HG03432 (cell line): ENCODE measurements around the gene RTP3.
"Not testable (repeated sequence)": the region's sequence is repeated elsewhere in the genome, so short reads cannot be mapped to it uniquely, and the experiment has no call there.

ENCODE experiments used
- ATAC-seq: cut with Tn5 transposase; IDR thresholded peaks from one replicate; pipeline ENCODE4 v1.9.1; 2021; ENCODE audit warnings: mild to moderate bottlenecking, moderate library complexity; ENCODE audit not compliant: unreplicated experiment

Gene RTP3

GRCh38 chr3:46544771-46545503 lies 47.2 kb downstream of the RTP3 start:
- ATAC-seq, result no peak

DNA sequence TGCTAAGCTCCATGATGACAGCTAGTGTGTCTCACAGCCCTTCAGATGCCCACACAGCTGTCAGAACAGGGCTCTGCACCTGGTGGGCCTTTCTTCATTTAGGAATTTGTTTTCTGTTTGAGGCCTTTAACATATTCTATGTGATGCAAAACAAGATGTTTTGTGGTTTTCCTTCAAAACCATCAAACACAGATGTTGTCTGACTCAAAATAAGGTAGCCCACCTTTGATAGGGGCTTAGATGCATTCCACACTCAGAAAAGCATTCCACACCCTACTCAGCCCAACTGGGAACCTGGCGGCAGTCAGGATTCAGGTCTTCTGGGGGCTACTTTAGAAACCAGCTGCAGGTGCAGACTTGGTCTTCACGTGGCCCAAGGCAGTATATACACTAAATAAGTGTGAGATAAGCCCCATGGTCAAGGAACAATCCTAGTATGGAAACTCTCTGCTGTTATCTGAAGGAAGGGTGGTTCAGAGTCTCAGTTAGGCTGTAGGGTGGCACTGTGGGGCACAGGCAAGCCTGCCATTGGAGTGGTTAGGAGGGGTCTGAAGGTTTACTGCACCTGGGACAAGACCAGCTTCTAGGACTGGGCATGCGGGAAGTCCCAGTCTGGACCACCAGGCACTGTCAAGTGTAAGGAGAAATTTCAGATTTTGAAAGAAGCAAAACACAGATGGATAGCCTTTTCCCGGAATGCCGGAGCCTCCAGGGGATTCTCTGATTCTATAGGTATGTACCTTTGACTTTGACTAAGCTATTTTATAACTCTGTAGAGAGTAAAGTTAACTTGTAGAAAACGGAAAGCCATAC lies 48.2 kb downstream of the RTP3 start:
- no peak for ATAC-seq

GRCh38 chr3:46546896-46547440 lies 49.2 kb downstream of the RTP3 start:
- ATAC-seq, result no peak

- not testable (repeated sequence) for ATAC-seq
Observed at GRCh38 chr3:46548611-46549010, 50.8 kb downstream of the RTP3 start.

GRCh38 chr3:46549408-46549904 lies 51.7 kb downstream of the RTP3 start:
- no peak for ATAC-seq

DNA sequence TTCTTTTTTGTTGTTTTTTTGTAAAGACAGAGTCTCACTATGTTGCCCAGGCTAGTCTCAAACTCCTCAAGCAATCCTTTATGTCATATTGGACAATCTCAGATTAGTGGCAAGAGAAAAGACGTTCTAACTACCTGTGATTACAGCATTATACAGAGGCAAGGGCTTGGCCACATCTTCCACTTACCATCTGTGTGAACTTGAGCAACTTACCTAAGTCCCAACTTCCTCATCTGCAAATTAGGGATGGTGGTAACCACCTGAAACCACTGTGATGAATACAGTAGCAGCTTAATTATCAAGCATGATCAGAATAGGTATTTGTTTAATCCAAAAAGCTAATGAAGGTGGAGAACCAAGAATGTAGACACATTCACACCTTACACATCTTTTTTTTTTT lies 52.2 kb downstream of the RTP3 start:
- ATAC-seq, result no peak
